CD4-positive, alpha-beta T cell treated with Interleukin-10 for 1 hour (primary cell): ENCODE results near the gene MICOS13.
"Not testable (repeated sequence)": the region's sequence is repeated elsewhere in the genome, so short reads cannot be mapped to it uniquely, and the experiment has no call there.

Experiments used
- DNase-seq: peaks from one replicate; pipeline ENCODE4 v3.0.0-alpha.2; 2020

Gene MICOS13

DNA sequence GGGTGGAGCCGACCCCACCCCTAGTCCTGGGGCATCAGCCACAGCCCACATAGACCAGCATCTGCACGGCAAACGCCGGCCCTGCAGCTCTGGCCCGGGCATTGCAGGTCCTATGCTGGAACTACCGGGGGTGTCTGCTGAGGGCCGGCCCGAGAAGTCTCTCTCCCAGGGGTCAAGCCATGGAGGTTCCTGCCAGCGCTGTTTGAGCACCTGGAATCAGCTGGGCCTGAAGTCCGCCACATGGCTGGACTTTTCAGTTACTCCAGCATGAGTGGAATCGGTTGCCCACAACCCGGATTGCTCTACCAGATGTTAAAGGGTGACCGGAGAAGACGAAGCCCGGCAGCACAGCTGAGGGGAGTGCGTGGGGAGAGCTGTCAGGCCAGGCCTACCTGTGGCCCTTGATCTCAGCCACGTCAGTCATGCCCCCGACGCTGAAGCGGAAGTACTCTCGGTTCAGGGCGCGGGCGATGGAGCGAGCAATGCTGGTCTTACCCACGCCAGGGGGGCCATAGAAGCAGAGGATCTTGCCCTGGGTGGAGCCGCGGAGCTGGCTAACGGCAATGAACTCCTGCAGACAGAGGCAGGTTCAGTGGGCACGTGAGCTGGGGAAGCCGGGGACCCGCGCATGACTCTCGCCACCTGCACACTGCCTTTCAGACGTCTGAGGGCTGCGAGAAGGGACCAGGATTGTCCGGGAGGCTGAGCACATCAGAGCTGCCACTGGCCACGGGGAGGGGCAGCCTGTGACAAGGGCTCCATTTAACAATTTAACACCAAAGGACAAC is 18.5 kb upstream of the MICOS13 start:
- DNase-seq: no peak

GRCh38 chr19:5697890-5698634 is 17.7 kb upstream of the MICOS13 start:
- DNase-seq: no peak

DNA sequence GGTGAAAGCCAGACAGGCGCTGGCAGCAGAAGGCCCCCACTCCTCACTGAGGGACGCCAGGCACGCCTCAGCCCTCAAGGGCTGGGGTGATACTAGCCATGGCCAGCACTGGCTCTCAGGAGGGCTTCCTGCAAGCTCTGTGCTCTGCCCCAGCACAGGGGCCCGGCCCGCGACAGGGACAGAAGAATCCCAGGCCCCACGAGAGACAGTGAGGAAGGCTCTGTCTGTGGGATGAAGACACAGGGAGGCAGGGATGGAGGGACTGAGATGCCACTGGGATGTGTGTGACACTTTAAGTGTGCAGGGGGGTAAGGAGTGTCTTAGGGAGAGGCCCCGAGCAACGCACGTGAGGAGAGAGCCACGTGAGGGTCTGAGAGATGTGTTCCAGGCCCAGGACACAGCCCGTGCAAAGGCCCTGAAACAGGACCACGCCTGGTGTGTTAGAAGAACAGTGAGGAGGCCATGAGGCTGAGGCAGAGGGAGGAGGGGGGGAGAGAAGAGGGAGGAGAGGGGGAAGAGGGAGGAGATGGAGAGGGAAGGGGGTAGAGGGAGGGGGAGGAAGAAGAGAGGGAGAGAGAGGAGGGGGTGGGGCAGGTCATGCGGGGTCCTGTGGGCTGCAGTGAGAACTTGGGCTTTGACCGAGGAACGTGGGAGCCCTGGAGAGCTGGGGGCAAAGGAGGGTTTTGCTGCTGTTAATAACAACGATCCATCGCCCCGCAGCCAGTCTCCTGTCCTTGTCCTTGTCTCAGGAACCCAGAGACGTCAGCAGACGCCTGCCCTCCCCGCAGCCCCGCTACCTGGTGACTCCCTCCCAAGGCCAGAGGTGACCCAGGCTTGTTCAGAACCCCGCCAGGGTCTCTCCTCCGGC is 16.9 kb upstream of the MICOS13 start:
- DNase-seq: no peak

DNA sequence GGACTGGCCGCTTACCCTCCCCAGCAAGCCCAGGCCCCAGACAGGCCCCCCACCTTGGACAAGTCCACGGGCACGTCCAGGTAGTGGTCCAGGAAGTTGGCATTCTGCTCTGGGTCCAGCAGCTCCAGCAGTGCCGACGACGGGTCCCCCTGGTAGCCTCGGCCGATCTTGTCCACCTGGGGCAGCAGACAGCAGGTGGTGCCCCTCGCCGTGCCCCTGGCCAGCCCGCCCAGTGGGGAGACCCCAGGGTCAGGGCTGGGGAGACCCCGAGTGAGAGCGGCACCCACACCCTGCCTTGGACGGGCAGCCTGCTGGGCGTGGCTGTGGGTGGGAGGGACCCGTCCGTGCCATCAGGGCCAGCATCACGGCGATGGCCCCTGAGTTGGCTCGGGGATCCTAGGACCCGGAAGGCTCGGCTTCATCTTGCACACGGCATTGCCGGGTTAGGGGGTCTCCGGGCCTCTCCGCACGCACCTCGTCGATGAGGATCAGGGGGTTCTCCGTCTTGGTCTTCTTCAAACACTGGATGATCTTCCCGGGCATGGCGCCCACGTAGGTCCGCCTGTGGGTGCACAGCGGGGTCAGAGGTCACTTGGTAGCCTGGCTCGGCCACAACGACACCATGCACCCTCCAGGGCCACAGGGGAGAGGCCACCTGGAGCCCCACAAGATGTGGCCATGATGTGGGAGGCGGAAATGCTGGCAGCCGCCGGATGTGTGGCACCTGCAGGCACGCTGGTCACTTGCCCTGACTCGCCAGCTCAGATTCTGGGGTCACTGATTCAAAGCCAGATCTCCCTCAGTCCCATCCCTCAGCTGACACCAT is 16.1 kb upstream of the MICOS13 start:
- DNase-seq: no peak

DNA sequence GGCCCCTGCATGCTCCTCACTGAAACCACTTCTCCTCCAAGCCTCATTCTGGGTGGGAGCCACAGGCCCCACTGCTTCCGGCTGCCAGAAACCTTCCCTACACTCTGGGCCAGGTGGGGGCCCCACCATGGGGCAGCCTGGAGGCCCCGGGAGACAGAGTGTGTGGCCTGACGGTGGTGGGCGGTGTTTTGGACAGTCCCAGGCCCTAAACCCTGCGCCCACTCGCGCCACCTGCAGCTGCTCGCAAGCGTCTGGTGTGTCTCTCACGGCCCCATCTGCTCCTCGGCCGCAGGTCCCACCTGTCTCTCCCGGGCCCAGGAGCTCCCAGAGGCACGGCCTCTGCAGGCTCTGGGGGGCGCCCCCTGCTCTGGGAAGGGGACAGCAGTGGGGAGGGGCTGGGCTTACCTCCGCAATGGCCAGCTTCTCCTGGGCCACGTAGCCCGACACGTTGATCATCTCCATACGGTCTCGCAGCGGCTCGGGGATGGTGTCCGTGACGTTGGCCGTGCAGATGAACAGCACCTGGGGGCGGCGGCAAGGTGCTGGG is 15.4 kb upstream of the MICOS13 start:
- no peak for DNase-seq

DNA sequence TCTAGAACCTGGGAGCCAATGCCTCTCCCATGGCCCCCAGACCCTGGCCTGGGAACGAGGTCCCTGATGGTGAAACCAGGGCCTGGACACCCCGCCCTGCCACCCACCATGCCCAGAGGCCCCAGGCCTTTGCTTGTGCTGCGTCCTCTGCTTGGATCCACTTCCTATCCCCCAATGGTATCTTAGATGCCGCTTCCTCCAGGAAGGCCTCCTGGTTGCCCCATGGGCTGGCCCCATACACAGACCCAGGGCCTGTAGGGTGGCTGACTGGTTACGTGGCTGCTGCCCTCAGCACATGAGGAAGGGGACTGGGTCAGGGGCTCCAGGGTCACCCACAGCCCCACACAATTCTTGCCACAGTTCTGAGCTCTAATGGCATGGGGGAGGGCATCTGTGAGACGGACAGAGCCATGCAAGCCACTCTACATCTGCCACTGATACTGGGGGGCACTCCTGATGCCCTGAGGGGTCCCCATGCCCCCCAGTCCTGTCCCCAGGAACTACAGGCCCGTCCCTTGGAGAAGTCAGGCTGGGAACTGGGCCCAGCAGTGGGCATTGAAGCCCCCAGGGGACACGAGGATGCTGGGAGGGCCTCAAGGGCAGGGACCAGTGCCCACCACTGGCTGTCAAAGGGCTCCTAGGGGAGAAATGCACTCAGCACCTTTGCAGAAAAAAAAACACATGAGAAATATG is 14.8 kb upstream of the MICOS13 start:
- DNase-seq: no peak

DNA sequence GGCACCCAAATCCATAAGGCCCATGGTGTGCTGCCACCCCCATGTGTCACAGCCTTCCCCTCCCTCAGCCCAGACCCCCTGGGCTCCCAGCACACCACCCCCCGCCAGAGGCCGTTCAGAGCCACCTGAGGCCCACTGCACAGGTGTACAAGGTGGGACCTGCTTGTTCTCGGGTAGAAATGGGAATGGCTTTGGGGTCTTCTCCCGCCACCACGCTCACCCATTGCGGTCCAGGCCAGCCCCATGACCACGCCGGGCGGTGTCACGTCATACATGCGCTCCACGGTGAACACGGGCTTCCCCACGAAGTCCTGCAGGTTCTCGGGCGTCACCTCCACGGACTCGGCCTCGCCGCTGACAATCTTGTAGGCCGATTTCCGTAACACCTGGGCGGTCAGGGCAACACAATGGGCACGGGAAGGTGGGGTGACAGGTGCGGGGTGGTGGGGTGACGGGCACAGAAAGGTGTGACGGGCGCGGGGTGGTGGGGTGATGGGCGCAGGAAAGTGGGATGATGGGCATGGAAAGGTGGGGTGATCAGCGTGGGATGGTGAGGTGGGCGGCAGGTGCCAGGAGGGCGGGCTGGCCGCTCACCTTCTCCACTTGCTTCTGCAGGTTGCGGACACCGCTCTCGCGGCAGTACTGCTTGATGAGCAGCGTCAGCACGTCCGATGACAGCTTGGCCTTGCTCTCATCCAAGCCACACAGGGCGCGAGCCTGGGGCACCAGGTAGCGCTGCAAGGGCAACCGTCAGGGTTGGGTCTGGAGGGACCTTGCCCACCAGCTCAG is 14.0 kb upstream of the MICOS13 start:
- DNase-seq: no peak

- no peak for DNase-seq
These were observed 13.2 kb upstream of the MICOS13 start for GRCh38 chr19:5693195-5694166.

DNA sequence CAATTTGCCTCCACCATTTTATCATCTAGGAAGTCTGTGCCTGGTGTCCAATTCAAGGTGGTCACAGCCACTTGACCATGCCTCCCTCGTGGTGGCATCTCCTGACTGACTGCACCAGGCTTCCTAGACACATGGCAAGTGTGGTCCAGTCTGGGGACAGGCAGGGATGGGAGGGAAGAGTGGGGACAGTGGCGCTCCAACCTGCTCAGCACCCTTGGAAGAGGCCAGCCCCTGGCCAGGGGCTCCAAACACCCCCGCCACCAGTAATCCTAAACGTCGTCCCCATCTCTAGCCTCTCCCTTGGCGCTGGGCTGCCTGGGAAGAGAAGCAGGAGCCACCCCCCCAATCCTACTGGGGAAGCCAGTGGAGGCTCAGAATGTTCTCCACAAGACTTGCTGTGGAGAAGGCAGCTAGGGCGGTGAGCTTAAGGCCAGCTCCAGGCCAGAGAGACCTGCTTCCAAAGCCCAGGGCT is 12.4 kb upstream of the MICOS13 start:
- no peak for DNase-seq

- no peak for DNase-seq
These were observed 11.8 kb upstream of the MICOS13 start for GRCh38 chr19:5691822-5692722.

GRCh38 chr19:5690955-5691821 is 10.9 kb upstream of the MICOS13 start:
- DNase-seq: peak; percentile 43

DNA sequence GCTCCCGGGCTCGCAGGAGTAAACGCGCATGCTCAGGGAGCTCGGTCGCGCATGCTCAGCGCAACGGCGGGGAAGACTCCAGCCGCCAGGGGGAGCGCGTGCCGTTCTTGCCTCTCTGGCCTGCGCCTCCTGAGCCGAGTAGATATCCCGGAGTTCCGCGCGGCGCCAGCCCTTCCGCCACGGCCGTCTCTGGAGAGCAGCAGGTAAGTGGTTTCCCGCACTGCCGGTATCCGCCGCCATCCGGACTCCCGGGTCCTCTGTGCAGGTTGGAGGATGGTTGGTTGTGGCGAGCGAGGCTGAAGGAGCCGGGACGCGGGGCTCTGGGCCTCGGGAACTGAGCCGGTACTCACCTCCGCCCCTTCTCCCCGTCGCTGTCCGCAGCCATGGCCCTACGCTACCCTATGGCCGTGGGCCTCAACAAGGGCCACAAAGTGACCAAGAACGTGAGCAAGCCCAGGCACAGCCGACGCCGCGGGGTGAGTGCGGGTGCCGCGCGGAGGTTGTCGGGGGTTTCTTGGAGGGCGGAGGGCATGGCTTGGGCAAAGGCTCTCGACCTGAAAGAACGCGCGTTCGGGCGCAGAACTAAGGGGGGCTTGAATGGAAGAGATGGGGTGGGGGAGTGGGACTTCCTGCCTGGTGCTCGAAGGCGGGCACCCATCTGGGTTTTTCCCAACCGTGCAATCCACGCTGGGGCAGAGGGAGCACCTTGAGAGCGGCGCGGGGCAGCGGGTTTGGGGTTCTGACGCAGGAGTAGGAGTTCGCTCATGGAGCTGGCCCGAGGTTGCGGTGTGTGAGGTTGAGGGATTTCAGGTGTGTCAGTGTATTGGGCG is 10.0 kb upstream of the MICOS13 start, which contains the start of gene RPL36:
Gene RPL36, plus strand, starts transcription at position 171 of the 830 bp plus-strand sequence. Its CDS starts 213 bp downstream, at position 384.
- DNase-seq: peak; percentile 99

DNA sequence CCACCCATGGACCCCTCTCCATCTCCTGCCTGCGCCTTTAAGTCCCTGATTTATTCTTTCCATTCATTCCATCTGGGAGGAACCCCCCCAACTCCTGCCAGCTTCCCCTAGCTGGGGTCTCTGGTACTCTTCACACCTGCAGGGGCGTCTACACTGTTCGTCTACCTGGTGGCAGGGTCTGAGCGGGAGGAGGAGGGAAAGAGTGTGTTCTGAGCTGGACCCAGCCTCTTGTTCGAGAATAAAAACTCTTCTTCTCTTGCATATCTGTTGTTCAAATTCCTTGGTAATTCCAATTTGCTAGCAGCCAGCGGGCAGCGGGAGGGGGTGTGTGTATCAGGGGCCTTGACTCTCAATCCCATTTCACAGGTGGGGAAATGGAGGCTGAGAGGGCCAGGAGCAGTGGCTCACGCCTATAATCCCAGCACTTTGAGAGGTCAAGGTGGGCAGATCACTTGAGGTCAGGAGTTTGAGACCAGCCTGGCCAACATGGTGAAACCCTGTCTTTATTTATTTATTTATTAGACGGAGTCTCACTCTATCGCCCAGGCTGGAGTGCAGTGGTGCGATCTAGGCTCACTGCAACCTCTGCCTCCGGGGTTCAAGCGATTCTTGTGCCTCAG is 8.1 kb upstream of the MICOS13 start:
- DNase-seq: not testable (repeated sequence)

DNA sequence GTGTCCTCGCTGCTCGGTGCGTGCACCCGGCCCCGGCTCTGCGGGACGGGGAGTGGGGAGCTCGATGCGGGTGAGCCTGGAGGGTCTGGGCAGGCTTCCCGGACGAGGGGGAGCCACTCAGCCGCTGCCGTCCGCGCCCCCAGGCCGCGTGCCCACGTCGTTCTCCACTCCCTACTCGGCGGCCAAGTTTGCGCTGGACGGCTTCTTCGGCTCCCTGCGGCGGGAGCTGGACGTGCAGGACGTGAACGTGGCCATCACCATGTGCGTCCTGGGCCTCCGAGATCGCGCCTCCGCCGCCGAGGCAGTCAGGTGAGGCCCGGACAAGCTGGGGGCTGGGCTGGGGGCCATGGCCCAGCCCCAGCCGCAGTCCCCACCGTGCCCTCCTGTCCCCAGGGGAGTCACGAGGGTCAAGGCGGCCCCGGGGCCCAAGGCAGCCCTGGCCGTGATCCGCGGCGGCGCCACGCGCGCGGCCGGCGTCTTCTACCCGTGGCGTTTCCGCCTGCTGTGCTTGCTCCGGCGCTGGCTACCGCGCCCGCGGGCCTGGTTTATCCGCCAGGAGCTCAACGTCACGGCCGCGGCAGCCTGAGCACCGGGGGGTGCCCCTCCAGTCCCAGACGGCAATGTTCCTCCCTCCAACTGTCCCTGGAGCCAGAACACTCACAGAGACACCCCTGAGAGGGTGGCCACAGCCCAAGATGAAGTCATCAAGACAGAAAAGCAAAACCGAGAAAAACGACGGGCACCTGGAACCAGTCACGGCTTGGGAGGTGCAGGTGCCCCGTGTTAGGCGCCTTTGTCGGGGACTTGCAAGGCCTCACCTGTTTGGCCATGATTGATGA is 7.3 kb upstream of the MICOS13 start:
- DNase-seq: no peak
